ENCODE data around the gene CRMP1.

The CRMP1 gene

GRCh38 chr4:5919044-5919443, 26.2 kb upstream of the CRMP1 start:
- DNase-seq, result no peak

- DNase-seq, result no peak
Observed at GRCh38 chr4:5918331-5918985, 25.6 kb upstream of the CRMP1 start.

- DNase-seq, result no peak
Observed at GRCh38 chr4:5917672-5918071, 24.8 kb upstream of the CRMP1 start.

- DNase-seq, result no peak
Observed at GRCh38 chr4:5916229-5916628, 23.3 kb upstream of the CRMP1 start.

- DNase-seq, result no peak
Observed at GRCh38 chr4:5913454-5913853, 20.6 kb upstream of the CRMP1 start.

GRCh38 chr4:5912614-5913019, 19.7 kb upstream of the CRMP1 start:
- DNase-seq, result no peak

- no peak for DNase-seq
Observed at GRCh38 chr4:5908876-5909427, 16.1 kb upstream of the CRMP1 start.

- no peak for DNase-seq
Observed at GRCh38 chr4:5906191-5906590, 13.3 kb upstream of the CRMP1 start.

GRCh38 chr4:5905714-5906113, 12.8 kb upstream of the CRMP1 start:
- DNase-seq, result no peak

- DNase-seq, result no peak
Observed at GRCh38 chr4:5900844-5901243, 8.0 kb upstream of the CRMP1 start.

GRCh38 chr4:5899881-5900280, 7.0 kb upstream of the CRMP1 start:
- DNase-seq, result no peak

GRCh38 chr4:5899396-5899795, 6.5 kb upstream of the CRMP1 start:
- DNase-seq, result no peak

GRCh38 chr4:5897674-5898073, 4.8 kb upstream of the CRMP1 start:
- no peak for DNase-seq

GRCh38 chr4:5895287-5895686, 2.4 kb upstream of the CRMP1 start:
- no peak for DNase-seq

- DNase-seq, result peak; percentile 91
Observed at GRCh38 chr4:5894266-5894665, 1.4 kb upstream of the CRMP1 start.

- DNase-seq, result no peak
Observed at GRCh38 chr4:5893591-5893990, 705 bp upstream of the CRMP1 start.

GRCh38 chr4:5892323-5893003, 423 bp downstream of the CRMP1 start:
- no peak for DNase-seq

- no peak for DNase-seq
Observed at GRCh38 chr4:5891563-5892322, 1.1 kb downstream of the CRMP1 start.

GRCh38 chr4:5890063-5890727, 2.7 kb downstream of the CRMP1 start:
- DNase-seq, result peak; percentile 83

- DNase-seq, result no peak
Observed at GRCh38 chr4:5889002-5889696, 3.7 kb downstream of the CRMP1 start.

- DNase-seq, result no peak
Observed at GRCh38 chr4:5888222-5889001, 4.5 kb downstream of the CRMP1 start.
